A549 (cell line): ENCODE measurements around the gene TOX4. TPM values are rescaled to one million over a fixed set of nuclear protein-coding genes. Genes with fewer than 3 reads are reported as not detected.

Experiments used
- ATAC-seq, 2 experiments: fragments of 200-7000 bp in 1 of 2; fragments of >200 bp in 1 of 2; cut with Nextera tagmentation in 1 of 2; cut with Tn5 transposase in 1 of 2; 3 replicates each; pipeline versions ENCODE4 v1.8.0 to v1.9.1; 2018 to 2020; ENCODE audit warnings: mild to moderate bottlenecking in 1 of 2, moderate library complexity in 1 of 2
- CTCF ChIA-PET: fragments of 300-600 bp; sonication (Branson Sonifier 250); formaldehyde crosslinking; extraction: SDS; loops from one replicate; lab custom pipeline; 2021; ENCODE audit warnings: antibody characterized with exemption, inconsistent platforms; lab: Yijun Ruan, JAX
- POLR2A ChIA-PET: fragments of 350-600 bp; formaldehyde crosslinking; extraction: SDS; loops from one replicate; lab custom pipeline; 2021; ENCODE audit warnings: antibody characterized with exemption, inconsistent platforms; lab: Yijun Ruan, JAX
- DNase-seq, 2 experiments: peaks; one replicate each; pipeline versions ENCODE4 v3.0.0 to v3.0.0-alpha.2; 2011 to 2016; ENCODE audit warnings: low read depth in 1 of 2, low spot score in 1 of 2
- FAIRE-seq: peaks from 2 replicates; lab custom pipeline; 2011; peaks lifted over from hg19 to GRCh38; lab: Jason Lieb, UNC
- H3K27ac ChIP-seq, 2 experiments: fragments of >200 bp; sonication (Bioruptor Twin); formaldehyde crosslinking; 3 replicates each; pipeline ENCODE4 v1.5.1; 2016 to 2017
- H3K4me1 ChIP-seq: fragments of >200 bp; sonication (Bioruptor Twin); formaldehyde crosslinking; 3 replicates; pipeline ENCODE4 v1.6.1; 2016
- H3K4me2 ChIP-seq: fragments of >200 bp; sonication (Bioruptor Twin); formaldehyde crosslinking; 3 replicates; pipeline ENCODE4 v1.6.1; 2016
- H3K4me3 ChIP-seq: fragments of >200 bp; sonication (Bioruptor Twin); formaldehyde crosslinking; 3 replicates; pipeline ENCODE4 v1.5.1; 2016
- H3K9me3 ChIP-seq: fragments of >200 bp; sonication (Bioruptor Twin); formaldehyde crosslinking; 3 replicates; pipeline ENCODE4 v1.6.1; 2016
- BHLHE40 ChIP-seq: IDR thresholded peaks from 2 replicates; pipeline ENCODE4 v1.6.1; 2012; ENCODE audit warnings: low read depth, low read length, inconsistent platforms
- CEBPB ChIP-seq, 2 experiments: fragments of >200 bp in 1 of 2; sonication (Bioruptor Twin) in 1 of 2; formaldehyde crosslinking in 1 of 2; IDR thresholded peaks; 2 replicates each; pipeline ENCODE4 v1.6.1; 2012 to 2016
- EHF ChIP-seq: fragments of 250-450 bp; sonication (Bioruptor Pico); IDR thresholded peaks from 2 replicates; pipeline ENCODE4 v1.5.0; 2020; ENCODE audit warnings: mild to moderate bottlenecking
- EHMT2 ChIP-seq: fragments of 200-600 bp; sonication (generic); IDR thresholded peaks from 2 replicates; pipeline ENCODE4 v1.6.1; 2016; ENCODE audit warnings: antibody characterized with exemption, low read depth, mild to moderate bottlenecking, moderate library complexity
- EP300 ChIP-seq, 2 experiments: fragments of >200 bp; sonication (Bioruptor Twin); formaldehyde crosslinking; IDR thresholded peaks; 2 replicates in 1 of 2; 3 replicates in 1 of 2; pipeline ENCODE4 v1.6.1; 2016 to 2017
- FOXS1 ChIP-seq: fragments of 250-450 bp; sonication (Bioruptor Pico); IDR thresholded peaks from 2 replicates; pipeline ENCODE4 v1.5.0; 2020; ENCODE audit warnings: mild to moderate bottlenecking, moderate library complexity
- GATA3 ChIP-seq: IDR thresholded peaks from 2 replicates; pipeline ENCODE4 v1.6.1; 2012; ENCODE audit warnings: borderline replicate concordance
- HES2 ChIP-seq: fragments of >200 bp; sonication (Bioruptor Twin); formaldehyde crosslinking; IDR thresholded peaks from 2 replicates; pipeline ENCODE4 v1.6.1; 2016
- HEYL ChIP-seq: fragments of 250-450 bp; sonication (Bioruptor Pico); IDR thresholded peaks from 2 replicates; pipeline ENCODE4 v1.8.0; 2021; ENCODE audit warnings: mild to moderate bottlenecking, moderate library complexity
- HOXA7 ChIP-seq: fragments of 250-450 bp; sonication (Bioruptor Pico); IDR thresholded peaks from 2 replicates; pipeline ENCODE4 v1.5.0; 2020; ENCODE audit warnings: mild to moderate bottlenecking, moderate library complexity
- HOXB13 ChIP-seq: fragments of 250-450 bp; sonication (Bioruptor Pico); IDR thresholded peaks from 2 replicates; pipeline ENCODE4 v1.5.0; 2020; ENCODE audit warnings: low read depth, mild to moderate bottlenecking, moderate library complexity
- JUN ChIP-seq, 2 experiments: fragments of >200 bp; sonication (Bioruptor Twin); formaldehyde crosslinking; IDR thresholded peaks; 2 replicates in 1 of 2; 3 replicates in 1 of 2; pipeline ENCODE4 v1.6.1; 2016 to 2017
- JUNB ChIP-seq: fragments of >200 bp; sonication (Bioruptor Twin); formaldehyde crosslinking; IDR thresholded peaks from 2 replicates; pipeline ENCODE4 v1.6.1; 2016
- KDM1A ChIP-seq: fragments of 200-600 bp; sonication (generic); IDR thresholded peaks from 2 replicates; pipeline ENCODE4 v1.6.1; 2016; ENCODE audit warnings: low read depth, mild to moderate bottlenecking
- MAFK ChIP-seq: fragments of 450-650 bp; IDR thresholded peaks from 2 replicates; pipeline ENCODE4 v1.6.1; 2014; ENCODE audit not compliant: partially characterized antibody
- NPAS2 ChIP-seq: fragments of 250-450 bp; sonication (Bioruptor Pico); IDR thresholded peaks from 2 replicates; pipeline ENCODE4 v1.8.0; 2022; ENCODE audit warnings: mild to moderate bottlenecking, moderate library complexity, borderline replicate concordance
- PHF8 ChIP-seq: fragments of 200-600 bp; sonication (generic); IDR thresholded peaks from 2 replicates; pipeline ENCODE4 v1.6.1; 2016; ENCODE audit warnings: low read depth, mild to moderate bottlenecking, antibody characterized with exemption, moderate library complexity, borderline replicate concordance
- POLR2A ChIP-seq: IDR thresholded peaks from 2 replicates; pipeline ENCODE4 v1.6.1; 2012; ENCODE audit warnings: mild to moderate bottlenecking, low read length
- RARB ChIP-seq: fragments of 250-450 bp; sonication (Bioruptor Pico); IDR thresholded peaks from 2 replicates; pipeline ENCODE4 v1.8.0; 2021; ENCODE audit warnings: mild to moderate bottlenecking, moderate library complexity
- RCOR1 ChIP-seq: fragments of 150-350 bp; IDR thresholded peaks from 2 replicates; pipeline ENCODE4 v1.6.1; 2014; ENCODE audit warnings: antibody characterized with exemption, low read length, low read depth
- REST ChIP-seq: fragments of 200-600 bp; sonication (generic); IDR thresholded peaks from 2 replicates; pipeline ENCODE4 v1.6.1; 2016; ENCODE audit warnings: antibody characterized with exemption, mild to moderate bottlenecking, moderate library complexity
- RNF2 ChIP-seq: fragments of 200-600 bp; sonication (generic); IDR thresholded peaks from 2 replicates; pipeline ENCODE4 v1.6.1; 2016; ENCODE audit warnings: low read depth, mild to moderate bottlenecking, antibody characterized with exemption, moderate library complexity, borderline replicate concordance
- SMC3 ChIP-seq: fragments of >200 bp; sonication (Bioruptor Twin); formaldehyde crosslinking; IDR thresholded peaks from 3 replicates; pipeline ENCODE4 v1.6.1; 2018; ENCODE audit warnings: inconsistent platforms
- SREBF2 ChIP-seq: fragments of 450-650 bp; IDR thresholded peaks from 2 replicates; pipeline ENCODE4 v1.6.1; 2014; ENCODE audit warnings: mild to moderate bottlenecking, moderate library complexity
- WGBS: methylation state at CpG from one replicate; pipeline ENCODE4 v1.1.6; 2017; ENCODE audit errors: missing lambda C conversion rate; 5-methylcytosine and 5-hydroxymethylcytosine counted together
- polyA plus RNA-seq, 4 experiments: library from polyadenylated mRNA; depleted of rRNA in 3 of 4; stranded (reverse); fragments of >200 nt; fragmentation: RNase III in 1 of 4; extraction: RNeasy Plus Mini Kit Qiagen cat#74134 plus additional on column Dnase treatment in 1 of 4; gene quantifications; 2 replicates in 3 of 4; 3 replicates in 1 of 4; pipeline ENCODE4 v1.2.3, GENCODE V29; 2011 to 2017

Gene TOX4
- polyA plus RNA-seq, 2 of the 4 experiments (the other 2 are of a cell fraction) = 48.3 to 76.4 TPM

GRCh38 chr14:21518725-21519124 is 41.7 kb downstream of the TOX4 start:
- no peak for DNase-seq
- Histone ChIP-seq H3K4me1 (no peaks in the 10 kb centered on the region), H3K4me2 (no peak overlapping the region), H3K4me3 (no peak overlapping the region), H3K27ac (no peak overlapping the region), H3K9me3 (no peaks in the 10 kb centered on the region)
- TF ChIP-seq JUN (IDR thresholded peaks at IDR 0.05) = no peak
- TF ChIP-seq BHLHE40 = no peak
- no peak for TF ChIP-seq POLR2A
- no peak for FAIRE-seq
- POLR2A ChIA-PET = interaction anchor here (1.5 kb wide), 1 partner anchor 8 kb away, joined by 8 read pairs; the partner anchor contains the start of gene METTL3
- WGBS = 70% methylated on average over 2 of the region's 2 CpGs
- CTCF ChIA-PET = interaction anchor here (1.0 to 3.2 kb wide), 4 partner anchors 20 to 40 kb away, joined by 3 to 17 read pairs (median 4); no protein-coding TSS in a partner anchor
- no peak for ATAC-seq

GRCh38 chr14:21520767-21521166 is 43.8 kb downstream of the TOX4 start:
- no peak for TF ChIP-seq HES2
- no peak for TF ChIP-seq MAFK
- no peak for TF ChIP-seq EP300 (IDR thresholded peaks at IDR 0.05)
- TF ChIP-seq REST = no peak
- TF ChIP-seq SREBF2 = no peak
- no peak for TF ChIP-seq CEBPB (IDR thresholded peaks at IDR 0.05)
- TF ChIP-seq RNF2 = no peak
- WGBS = 61% methylated on average over 1 of the region's 1 CpG
- FAIRE-seq = no peak
- Histone ChIP-seq H3K4me2 (no peak overlapping the region), H3K9me3 (no peaks in the 10 kb centered on the region), H3K4me3 (no peak overlapping the region), H3K4me1 (0 out of 3 replicates have a peak, but pooled peaks cover 3% of the 10 kb centered on the region), H3K27ac (no peak overlapping the region)
- no peak for ATAC-seq
- POLR2A ChIA-PET = interaction anchor here (6.5 kb wide), 1 partner anchor 9 kb away, joined by 43 read pairs; the partner anchor contains the start of gene METTL3
- no peak for DNase-seq
- CTCF ChIA-PET = interaction anchor here (1.2 kb wide), 1 partner anchor 36 kb away, joined by 5 read pairs; no protein-coding TSS in a partner anchor

GRCh38 chr14:21521501-21521900 is 44.5 kb downstream of the TOX4 start:
- Histone ChIP-seq H3K27ac (no peak overlapping the region), H3K9me3 (no peaks in the 10 kb centered on the region), H3K4me1 (0 out of 3 replicates have a peak, but pooled peaks cover 3% of the 10 kb centered on the region), H3K4me3 (no peak overlapping the region), H3K4me2 (no peak overlapping the region)
- WGBS = 65% methylated on average over 2 of the region's 2 CpGs
- TF ChIP-seq RARB (CRISPR knock-in tag) = no peak
- TF ChIP-seq POLR2A = no peak
- no peak for TF ChIP-seq HEYL (CRISPR knock-in tag)
- no peak for TF ChIP-seq GATA3
- TF ChIP-seq PHF8 = no peak
- TF ChIP-seq EHMT2 = no peak
- TF ChIP-seq SMC3 = no peak
- TF ChIP-seq EHF = no peak
- no peak for TF ChIP-seq JUN (IDR thresholded peaks at IDR 0.05)
- no peak for TF ChIP-seq CEBPB (IDR thresholded peaks at IDR 0.05)
- TF ChIP-seq NPAS2 (CRISPR knock-in tag) = no peak
- TF ChIP-seq KDM1A = no peak
- no peak for TF ChIP-seq JUNB
- TF ChIP-seq HOXB13 (CRISPR knock-in tag) = no peak
- TF ChIP-seq HES2 = no peak
- TF ChIP-seq FOXS1 (CRISPR knock-in tag) = no peak
- TF ChIP-seq RNF2 = no peak
- no peak for TF ChIP-seq RCOR1
- no peak for TF ChIP-seq HOXA7
- ChIA-PET CTCF (interaction anchor here (1.2 to 1.7 kb wide), 2 partner anchors 35 to 37 kb away, joined by 4 to 5 read pairs; no protein-coding TSS in a partner anchor), POLR2A (interaction anchor here (6.5 kb wide), 1 partner anchor 10 kb away, joined by 43 read pairs; the partner anchor contains the start of gene METTL3)
- no peak for FAIRE-seq
- no peak for DNase-seq
- ATAC-seq = no peak
